Measurements from ENCODE around the gene NAP1L4.

DNA sequence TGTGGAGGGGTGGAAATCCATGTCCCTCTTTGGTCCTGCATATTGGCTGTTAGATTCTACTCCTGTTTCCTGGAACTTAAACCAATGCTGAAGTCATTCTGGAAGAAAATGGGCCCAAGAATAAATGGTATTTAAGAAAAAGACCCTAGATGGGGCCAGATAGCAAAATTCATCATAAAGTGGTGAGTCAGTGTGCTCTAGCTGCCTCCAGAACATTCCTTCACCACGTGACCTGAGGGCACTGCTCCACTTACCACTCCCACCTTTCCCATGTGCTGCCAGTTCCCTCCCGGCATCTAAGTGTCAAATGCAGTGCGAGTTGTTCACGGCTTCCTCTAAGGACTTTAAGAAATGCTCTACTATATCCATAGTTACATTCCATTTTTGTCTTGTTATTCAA is 30.9 kb upstream of the NAP1L4 start:
- TF ChIP-seq TAF1 (IDR thresholded peaks at IDR 0.05; ENCODE audit: low read depth) (no peak), CREB1 (IDR thresholded peaks at IDR 0.05; ENCODE audit: low read depth) (no peak), EP300 (IDR thresholded peaks at IDR 0.05; ENCODE audit: borderline replicate concordance) (no peak), YY1 (IDR thresholded peaks at IDR 0.05; ENCODE audit: low read depth) (no peak), ZBTB7A (IDR thresholded peaks at IDR 0.05; ENCODE audit: low read depth) (no peak), CEBPB (IDR thresholded peaks at IDR 0.05) (no peak), NFIC (IDR thresholded peaks at IDR 0.05) (no peak), RAD21 (IDR thresholded peaks at IDR 0.05; ENCODE audit: low read depth) (no peak), EGR1 (IDR thresholded peaks at IDR 0.05) (no peak), TCF12 (IDR thresholded peaks at IDR 0.05; ENCODE audit: low read depth) (no peak)
- TF ChIP-seq, protein P1, sequence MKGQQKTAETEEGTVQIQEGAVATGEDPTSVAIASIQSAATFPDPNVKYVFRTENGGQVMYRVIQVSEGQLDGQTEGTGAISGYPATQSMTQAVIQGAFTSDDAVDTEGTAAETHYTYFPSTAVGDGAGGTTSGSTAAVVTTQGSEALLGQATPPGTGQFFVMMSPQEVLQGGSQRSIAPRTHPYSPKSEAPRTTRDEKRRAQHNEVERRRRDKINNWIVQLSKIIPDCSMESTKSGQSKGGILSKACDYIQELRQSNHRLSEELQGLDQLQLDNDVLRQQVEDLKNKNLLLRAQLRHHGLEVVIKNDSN (IDR thresholded peaks at IDR 0.05): peak; percentile 62

All from Ishikawa (cell line).